Measurements from ENCODE around the gene STXBP2. TPM values are rescaled to one million over a fixed set of nuclear protein-coding genes. Genes with fewer than 3 reads are reported as not detected.
A peak's percentile ranks its signal among the peaks of the same experiment; 100 is the strongest.

The STXBP2 gene
- total and polyA plus RNA-seq, 9 of the 15 experiments (the other 6 are each of a cell fraction or from before 2014, with no cell fraction given), result 2.5 to 163 (median 71.3) TPM

DNA sequence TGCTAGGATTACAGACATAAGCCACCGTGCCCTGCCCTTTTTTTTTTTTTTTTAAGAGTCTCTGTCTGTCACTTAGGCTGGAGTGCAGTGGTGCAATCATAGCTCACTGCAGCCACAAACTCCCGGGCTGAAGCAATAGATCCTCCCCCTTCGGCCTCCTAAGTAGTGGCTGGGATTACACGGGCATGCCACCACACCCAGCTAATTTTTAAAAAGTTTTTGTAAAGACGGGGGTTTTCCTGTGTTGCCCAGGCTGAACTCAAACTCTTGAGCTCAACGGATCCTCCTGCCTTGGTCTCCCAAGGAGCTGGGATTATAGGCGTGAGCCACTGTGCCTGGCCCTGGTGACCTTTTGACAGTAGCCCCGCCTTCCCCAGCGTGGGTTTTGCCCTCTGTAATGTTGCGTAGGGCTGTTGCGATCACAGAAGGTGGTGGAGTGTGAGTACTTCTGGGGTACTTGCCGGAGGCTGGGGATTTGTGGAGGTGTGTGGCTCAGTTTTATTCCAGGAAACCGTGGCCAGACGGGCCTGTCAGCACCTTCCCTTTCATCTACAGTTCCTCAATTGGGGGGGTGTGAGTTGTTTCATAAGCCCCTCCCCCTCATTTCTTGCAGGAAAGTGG, 20.3 kb downstream of the STXBP2 start:
- FAIRE-seq (no peak), ATAC-seq (peak; percentile 66), DNase-seq (ENCODE audit: extremely low read depth in 1 of 4, low spot score in 3 of 4) (no peak)
- peak overlapping the region in 1 of 2 experiments; percentile 73; a peak in 2 of 4 replicates for H3K9ac ChIP-seq (ENCODE audit: insufficient read depth in 1 of 2, low read depth in 2 of 2, low read length in 2 of 2)
- no peaks in the 10 kb centered on the region for H3K79me2 ChIP-seq (ENCODE audit: control insufficient read depth, insufficient read depth, low read length)
- no peaks in the 10 kb centered on the region for H4K20me1 ChIP-seq (replicated peaks; ENCODE audit: control insufficient read depth, insufficient read depth, low read length)
- CTCF ChIA-PET (ENCODE audit: low intra/inter-chr PET ratio), result no interaction called here
- no peak overlapping the region for H3K27ac ChIP-seq (ENCODE audit: extremely low read depth, low read depth, low read length)
- peaks cover 2 to 9% of the 10 kb centered on the region in 2 experiments; a peak in 3 of 5 replicates for H3K4me1 ChIP-seq (replicated peaks in 1 of 2; ENCODE audit: control insufficient read depth in 2 of 2, insufficient read depth in 2 of 2, low read length in 2 of 2)
- in situ Hi-C loops (cut with MboI) (no loop called here), intact Hi-C loops (cut with micrococcal nuclease) (no loop called here)
- WGBS (ENCODE audit: insufficient coverage, low coverage, missing lambda C conversion rate), result 14% methylated on average over 14 of the region's 14 CpGs
- no peaks in the 10 kb centered on the region for H3K36me3 ChIP-seq (ENCODE audit: control insufficient read depth, insufficient read depth, low read length)
- POLR2A ChIA-PET, result no interaction called here
- TF ChIP-seq ZNF384 (IDR thresholded peaks at IDR 0.05; ENCODE audit: low read depth, low read length), result peak; percentile 46
- TF ChIP-seq HNRNPL (IDR thresholded peaks at IDR 0.05; ENCODE audit: low read depth, low read length), result no peak
- no peak for TF ChIP-seq NR2C2 (CRISPR knock-in tag; IDR thresholded peaks at IDR 0.05)
- TF ChIP-seq NR2C2 (tag; IDR thresholded peaks at IDR 0.05), result peak; percentile 58
- peak; percentile 48 for TF ChIP-seq CEBPG (CRISPR knock-in tag; IDR thresholded peaks at IDR 0.05)
- peak; percentile 46 to 76; a peak in 3 of 4 replicates for TF ChIP-seq CEBPG (tag; conservative IDR thresholded peaks at IDR 0.05 in 1 of 2, IDR thresholded peaks at IDR 0.05 in 1 of 2)
- no peak for TF ChIP-seq ZC3H4 (CRISPR knock-in tag; IDR thresholded peaks at IDR 0.05; ENCODE audit: borderline replicate concordance)
- TF ChIP-seq, protein P1, sequence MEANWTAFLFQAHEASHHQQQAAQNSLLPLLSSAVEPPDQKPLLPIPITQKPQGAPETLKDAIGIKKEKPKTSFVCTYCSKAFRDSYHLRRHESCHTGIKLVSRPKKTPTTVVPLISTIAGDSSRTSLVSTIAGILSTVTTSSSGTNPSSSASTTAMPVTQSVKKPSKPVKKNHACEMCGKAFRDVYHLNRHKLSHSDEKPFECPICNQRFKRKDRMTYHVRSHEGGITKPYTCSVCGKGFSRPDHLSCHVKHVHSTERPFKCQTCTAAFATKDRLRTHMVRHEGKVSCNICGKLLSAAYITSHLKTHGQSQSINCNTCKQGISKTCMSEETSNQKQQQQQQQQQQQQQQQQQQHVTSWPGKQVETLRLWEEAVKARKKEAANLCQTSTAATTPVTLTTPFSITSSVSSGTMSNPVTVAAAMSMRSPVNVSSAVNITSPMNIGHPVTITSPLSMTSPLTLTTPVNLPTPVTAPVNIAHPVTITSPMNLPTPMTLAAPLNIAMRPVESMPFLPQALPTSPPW (CRISPR knock-in tag; IDR thresholded peaks at IDR 0.05), result peak; percentile 34; the same call in 1 of the 2 replicates
- peak; percentile 67 for TF ChIP-seq MEIS2 (IDR thresholded peaks at IDR 0.05; ENCODE audit: partially characterized antibody)
- TF ChIP-seq, protein P2, sequence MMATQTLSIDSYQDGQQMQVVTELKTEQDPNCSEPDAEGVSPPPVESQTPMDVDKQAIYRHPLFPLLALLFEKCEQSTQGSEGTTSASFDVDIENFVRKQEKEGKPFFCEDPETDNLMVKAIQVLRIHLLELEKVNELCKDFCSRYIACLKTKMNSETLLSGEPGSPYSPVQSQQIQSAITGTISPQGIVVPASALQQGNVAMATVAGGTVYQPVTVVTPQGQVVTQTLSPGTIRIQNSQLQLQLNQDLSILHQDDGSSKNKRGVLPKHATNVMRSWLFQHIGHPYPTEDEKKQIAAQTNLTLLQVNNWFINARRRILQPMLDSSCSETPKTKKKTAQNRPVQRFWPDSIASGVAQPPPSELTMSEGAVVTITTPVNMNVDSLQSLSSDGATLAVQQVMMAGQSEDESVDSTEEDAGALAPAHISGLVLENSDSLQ (IDR thresholded peaks at IDR 0.05), result peak; percentile 69
- TF ChIP-seq, protein P3, sequence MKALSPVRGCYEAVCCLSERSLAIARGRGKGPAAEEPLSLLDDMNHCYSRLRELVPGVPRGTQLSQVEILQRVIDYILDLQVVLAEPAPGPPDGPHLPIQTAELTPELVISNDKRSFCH (CRISPR knock-in tag; IDR thresholded peaks at IDR 0.05), result no peak
- TF ChIP-seq, protein P3 (tag; IDR thresholded peaks at IDR 0.05), result 0 out of 2 replicates have a peak, but pooled peaks have one; percentile 34
- no peak for TF ChIP-seq MAZ (CRISPR knock-in tag; conservative IDR thresholded peaks at IDR 0.05 in 1 of 2, IDR thresholded peaks at IDR 0.05 in 1 of 2)
- TF ChIP-seq CEBPB (tag; IDR thresholded peaks at IDR 0.05), result peak; percentile 69
- peak; percentile 65; the same call in 1 of the 2 replicates for TF ChIP-seq SPI1 (IDR thresholded peaks at IDR 0.05; ENCODE audit: borderline replicate concordance, low read depth, low read length)
- no peaks in the 10 kb centered on the region for H3K9me3 ChIP-seq (replicated peaks; ENCODE audit: control insufficient read depth, insufficient read depth, low read depth, low read length)
- BruUV-seq (replicated peaks), result no TSS peak
- H3K4me3 ChIP-seq, result no peak overlapping the region
- H3K4me2 ChIP-seq (ENCODE audit: insufficient read depth, low read length), result no peak overlapping the region
- H3K27me3 ChIP-seq (ENCODE audit: control insufficient read depth in 2 of 2, insufficient read depth in 2 of 2, low read length in 2 of 2), result peaks cover 4% of the 10 kb centered on the region in 2 experiments; a peak in 2 of 5 replicates
- H2AFZ ChIP-seq (ENCODE audit: low read depth, low read length), result peak overlapping the region; percentile 47; the same call in 1 of the 2 replicates
- no peaks in the 10 kb centered on the region for H3K9me1 ChIP-seq (ENCODE audit: control insufficient read depth, insufficient read depth, low read length)
